Fibroblast of peridontal ligament (primary cell): Measurements from ENCODE around the gene BRD7.

Experiments
- DNase-seq: peaks from one replicate; pipeline ENCODE4 v3.0.0-alpha.2; 2010; ENCODE audit errors: extremely low read depth

Gene BRD7

GRCh38 chr16:50272687-50273381, 96.0 kb downstream of the BRD7 start:
- no peak for DNase-seq

GRCh38 chr16:50272111-50272571, 96.6 kb downstream of the BRD7 start:
- DNase-seq = no peak

- DNase-seq = no peak
Measured at GRCh38 chr16:50271148-50272041, 97.4 kb downstream of the BRD7 start.

GRCh38 chr16:50270510-50271147, 98.2 kb downstream of the BRD7 start:
- no peak for DNase-seq

GRCh38 chr16:50269769-50270509, 98.8 kb downstream of the BRD7 start:
- no peak for DNase-seq

GRCh38 chr16:50269061-50269705, 99.6 kb downstream of the BRD7 start:
- no peak for DNase-seq

- no peak for DNase-seq
Measured at GRCh38 chr16:50268352-50268751, 100.4 kb downstream of the BRD7 start.

- no peak for DNase-seq
Measured at GRCh38 chr16:50267651-50268050, 101.1 kb downstream of the BRD7 start.

- no peak for DNase-seq
Measured at GRCh38 chr16:50267151-50267631, 101.6 kb downstream of the BRD7 start.

GRCh38 chr16:50266337-50267091, 102.3 kb downstream of the BRD7 start, which contains the start of gene ADCY7:
ADCY7 (plus strand) TSS chr16:50266551; CDS start chr16:50288180, 21,629 bp downstream.
- DNase-seq = peak; percentile 68
